ENCODE measurements around the gene SNRNP48.

The SNRNP48 gene

DNA sequence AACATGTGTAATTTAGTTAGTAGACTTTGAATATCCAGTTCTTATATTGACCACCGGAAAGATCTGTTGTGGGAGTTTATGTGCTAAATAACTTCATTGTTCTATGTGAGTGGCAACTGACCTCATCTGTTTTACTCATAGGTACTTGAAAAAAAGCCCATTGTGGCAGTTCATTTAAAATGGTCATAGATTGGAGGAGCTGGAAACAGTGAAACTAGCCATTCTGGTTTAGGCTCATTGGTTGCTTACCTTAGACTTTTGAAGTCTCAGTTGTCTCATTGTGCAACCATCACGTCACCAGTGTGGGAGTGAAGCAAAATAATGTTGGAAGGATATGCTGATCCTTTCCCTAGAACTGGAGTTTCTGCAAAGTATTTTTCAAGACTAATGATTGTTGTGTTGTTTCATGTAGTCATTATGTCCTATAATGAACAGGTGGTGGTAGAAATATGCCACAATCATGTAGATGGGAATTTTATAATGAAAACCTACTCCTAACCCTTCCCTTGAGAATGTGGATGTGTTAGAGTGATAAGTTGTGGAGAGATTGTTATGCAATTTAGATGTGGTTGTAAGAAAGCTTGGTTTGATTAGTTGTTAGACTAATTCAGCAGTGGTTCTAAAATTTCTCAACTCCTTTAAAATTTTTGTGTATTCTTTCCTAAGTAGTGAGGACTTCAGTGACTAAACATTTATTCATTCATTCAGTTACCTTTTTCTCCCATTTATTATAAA is 30.2 kb upstream of the SNRNP48 start:
- TF ChIP-seq, protein P1, sequence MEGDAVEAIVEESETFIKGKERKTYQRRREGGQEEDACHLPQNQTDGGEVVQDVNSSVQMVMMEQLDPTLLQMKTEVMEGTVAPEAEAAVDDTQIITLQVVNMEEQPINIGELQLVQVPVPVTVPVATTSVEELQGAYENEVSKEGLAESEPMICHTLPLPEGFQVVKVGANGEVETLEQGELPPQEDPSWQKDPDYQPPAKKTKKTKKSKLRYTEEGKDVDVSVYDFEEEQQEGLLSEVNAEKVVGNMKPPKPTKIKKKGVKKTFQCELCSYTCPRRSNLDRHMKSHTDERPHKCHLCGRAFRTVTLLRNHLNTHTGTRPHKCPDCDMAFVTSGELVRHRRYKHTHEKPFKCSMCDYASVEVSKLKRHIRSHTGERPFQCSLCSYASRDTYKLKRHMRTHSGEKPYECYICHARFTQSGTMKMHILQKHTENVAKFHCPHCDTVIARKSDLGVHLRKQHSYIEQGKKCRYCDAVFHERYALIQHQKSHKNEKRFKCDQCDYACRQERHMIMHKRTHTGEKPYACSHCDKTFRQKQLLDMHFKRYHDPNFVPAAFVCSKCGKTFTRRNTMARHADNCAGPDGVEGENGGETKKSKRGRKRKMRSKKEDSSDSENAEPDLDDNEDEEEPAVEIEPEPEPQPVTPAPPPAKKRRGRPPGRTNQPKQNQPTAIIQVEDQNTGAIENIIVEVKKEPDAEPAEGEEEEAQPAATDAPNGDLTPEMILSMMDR (conservative IDR thresholded peaks at IDR 0.05; ENCODE audit: low read length), result no peak

DNA sequence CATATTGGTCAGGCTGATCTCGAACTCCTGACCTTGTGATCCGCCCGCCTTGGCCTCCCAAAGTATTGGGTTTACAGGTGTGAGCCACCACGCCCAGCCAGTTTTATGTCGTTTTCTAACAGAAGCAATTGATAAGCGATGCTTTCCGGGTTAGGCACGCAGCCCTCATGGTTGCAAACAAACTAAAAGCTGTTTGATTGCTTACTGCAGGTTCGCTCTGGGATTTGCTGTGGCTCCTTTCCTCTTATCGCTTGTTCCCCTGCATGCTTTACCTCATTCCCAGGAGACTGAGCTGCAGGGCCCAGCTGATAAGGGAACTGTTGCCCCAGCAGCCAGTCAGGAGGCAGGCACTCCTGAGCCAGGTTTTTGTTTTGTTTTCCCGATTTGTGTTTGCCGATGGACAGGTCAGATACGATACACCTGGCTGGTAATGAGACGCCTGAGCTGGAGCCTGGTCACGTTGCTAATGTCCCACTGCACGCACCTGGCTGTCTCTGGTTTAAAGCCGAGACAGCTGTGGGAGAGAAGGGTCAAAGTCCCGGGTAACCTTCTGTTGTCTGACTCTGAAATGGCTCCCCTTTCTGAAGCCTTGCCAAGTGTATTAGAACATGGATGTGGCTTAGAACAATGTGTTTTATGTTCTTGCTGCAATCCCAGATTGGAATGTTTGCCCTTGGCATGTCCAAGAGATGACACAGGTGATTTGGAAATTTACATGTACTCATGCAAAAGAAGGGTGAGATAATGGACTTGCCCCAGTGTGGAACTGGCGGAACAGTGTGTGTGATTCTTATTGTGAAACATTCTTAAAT is 28.6 kb upstream of the SNRNP48 start:
- peak; percentile 70 for DNase-seq (ENCODE audit: low read depth)
- TF ChIP-seq, protein P1 (conservative IDR thresholded peaks at IDR 0.05; ENCODE audit: low read length), result no peak
- H3K4me3 ChIP-seq (ENCODE audit: low read length), result no peak overlapping the region

More for the DNA sequence above, 30.2 kb upstream of the SNRNP48 start:
- peak; percentile 63 for DNase-seq (ENCODE audit: low read depth)
- no peak overlapping the region for H3K4me3 ChIP-seq (ENCODE audit: low read length)

DNA sequence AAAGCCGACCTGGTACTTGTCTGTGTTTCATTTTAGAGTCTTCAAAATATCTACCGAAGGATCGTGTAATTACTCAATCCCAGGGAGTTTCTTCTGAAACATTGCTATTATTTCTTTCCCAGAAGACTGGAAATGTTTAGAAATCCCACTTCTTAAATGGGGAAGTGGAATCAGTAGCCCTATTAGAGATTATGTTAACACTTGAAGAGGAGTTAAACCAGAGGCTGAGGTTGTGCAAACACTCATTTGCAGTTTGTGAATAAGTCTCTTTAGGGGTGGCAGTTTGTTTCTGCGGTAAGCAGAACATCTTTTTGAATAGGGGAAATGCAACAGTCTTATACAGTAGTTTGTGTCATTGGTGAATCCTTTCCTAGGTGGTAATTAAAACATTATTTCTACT is 27.2 kb upstream of the SNRNP48 start:
- DNase-seq (ENCODE audit: low read depth), result no peak
- TF ChIP-seq, protein P1 (conservative IDR thresholded peaks at IDR 0.05; ENCODE audit: low read length), result no peak
- H3K4me3 ChIP-seq (ENCODE audit: low read length), result no peak overlapping the region

DNA sequence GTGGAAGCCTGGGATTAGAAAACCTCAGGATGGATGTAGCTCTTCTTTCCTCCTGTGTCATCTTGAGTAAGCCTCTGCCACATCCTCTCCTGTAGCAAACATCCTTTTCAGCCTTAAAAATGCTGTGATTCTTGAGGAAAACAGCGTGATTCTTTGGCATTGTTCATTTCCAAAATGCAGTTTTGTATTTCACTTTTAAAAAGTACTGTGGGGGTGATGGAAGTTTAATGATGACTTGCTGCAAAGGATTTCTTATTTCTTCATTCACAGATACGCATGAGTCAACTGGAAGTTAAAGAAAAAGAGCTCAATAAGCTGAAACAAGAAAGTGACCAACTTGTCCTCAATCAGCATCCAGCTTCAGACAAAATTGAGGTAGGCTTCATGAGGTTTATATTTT is 23.9 kb upstream of the SNRNP48 start:
- peak; percentile 68 for DNase-seq (ENCODE audit: low read depth)
- H3K4me3 ChIP-seq (ENCODE audit: low read length), result no peak overlapping the region
- TF ChIP-seq, protein P1 (conservative IDR thresholded peaks at IDR 0.05; ENCODE audit: low read length), result no peak

DNA sequence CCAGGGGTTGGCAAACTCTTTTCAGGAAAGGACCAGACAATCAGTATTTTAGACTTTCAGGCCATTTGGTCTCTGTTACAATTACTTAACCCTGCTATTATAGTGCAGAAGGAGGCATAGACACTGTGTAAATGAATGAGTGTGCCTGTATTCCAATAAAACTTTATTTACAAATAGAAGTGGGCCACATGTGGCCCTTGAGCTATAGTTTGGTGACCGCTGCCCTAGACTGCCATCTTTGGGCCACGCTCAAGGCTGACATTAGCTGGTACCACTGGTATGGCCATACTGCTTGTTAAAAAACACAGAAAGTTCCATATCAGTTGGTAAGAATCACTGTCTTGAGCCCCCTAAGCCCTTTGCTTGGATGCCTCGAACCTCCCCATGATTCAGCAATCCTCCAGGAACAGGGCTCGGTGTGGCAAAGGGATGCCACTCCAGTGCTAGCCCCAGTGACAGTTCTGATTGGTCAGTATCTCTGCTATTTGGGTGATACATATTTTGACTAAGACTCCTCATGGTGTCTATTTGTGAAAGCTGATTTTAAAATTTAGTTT is 23.3 kb upstream of the SNRNP48 start:
- no peak overlapping the region for H3K4me3 ChIP-seq (ENCODE audit: low read length)
- TF ChIP-seq, protein P1 (conservative IDR thresholded peaks at IDR 0.05; ENCODE audit: low read length), result no peak
- no peak for DNase-seq (ENCODE audit: low read depth)

DNA sequence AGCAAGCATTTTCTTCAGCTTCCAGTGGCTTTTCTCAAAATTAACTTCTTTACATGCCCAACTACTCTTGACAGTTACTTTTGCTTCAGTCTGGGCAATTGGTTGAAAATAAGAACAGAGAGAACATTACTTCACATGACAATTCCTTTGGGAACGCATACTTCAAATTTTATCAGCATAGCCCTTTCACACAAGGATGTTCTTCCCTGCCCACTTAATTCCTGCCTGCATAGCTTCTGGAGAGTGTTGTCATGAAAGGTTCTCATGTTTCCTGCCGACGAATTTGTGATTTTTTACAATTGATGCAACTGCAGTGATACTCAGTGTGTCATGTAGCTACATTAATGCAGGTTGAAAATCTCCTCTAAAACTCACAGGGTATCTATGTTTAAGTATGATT is 22.0 kb upstream of the SNRNP48 start:
- TF ChIP-seq, protein P1 (conservative IDR thresholded peaks at IDR 0.05; ENCODE audit: low read length), result no peak
- DNase-seq (ENCODE audit: low read depth), result peak; percentile 98

More for the DNA sequence above, 22.0 kb upstream of the SNRNP48 start:
- no peak overlapping the region for H3K4me3 ChIP-seq (ENCODE audit: low read length)
